ENCODE data around the gene CADM4. TPM values are rescaled to one million over a fixed set of nuclear protein-coding genes. Genes with fewer than 3 reads are reported as not detected.

The CADM4 gene
- total and polyA plus RNA-seq, 4 donors: 0.47 to 4.9 (median 3.3) TPM

GRCh38 chr19:43611788-43612187, 27.9 kb downstream of the CADM4 start, which contains the start of gene SRRM5:
Gene SRRM5 (plus strand): TSS chr19:43612088. CDS start chr19:43612122, 34 bp downstream.
- DNase-seq (ENCODE audit: low spot score): no peak
- no peak within 1 kb of the TSS for H3K4me3 ChIP-seq (ENCODE audit: low read depth in 1 of 3, low read length in 3 of 3)
- no peak within 1 kb of the TSS for H3K9ac ChIP-seq (ENCODE audit: low read depth in 1 of 2, low read length in 2 of 2)
- WGBS: 95% methylated on average over 3 of the region's 3 CpGs
- H3K9me3 ChIP-seq (ENCODE audit: control insufficient read depth in 4 of 4, low read length in 3 of 4): no peaks in the 10 kb centered on the region
- TF ChIP-seq RAD21 (IDR thresholded peaks at IDR 0.05) (no peak), HNF4G (IDR thresholded peaks at IDR 0.05) (no peak), GABPA (IDR thresholded peaks at IDR 0.05 in 1 of 2, conservative IDR thresholded peaks at IDR 0.05 in 1 of 2) (no peak), FOXA2 (IDR thresholded peaks at IDR 0.05) (no peak), JUND (IDR thresholded peaks at IDR 0.05) (no peak), SP1 (IDR thresholded peaks at IDR 0.05) (no peak), NR2F2 (IDR thresholded peaks at IDR 0.05) (no peak), EGR1 (IDR thresholded peaks at IDR 0.05; ENCODE audit: low read depth in 2 of 2) (no peak), ZBTB33 (IDR thresholded peaks at IDR 0.05) (no peak), TAF1 (conservative IDR thresholded peaks at IDR 0.05) (no peak), MAX (IDR thresholded peaks at IDR 0.05) (no peak), RXRA (IDR thresholded peaks at IDR 0.05) (no peak), HNF4A (conservative IDR thresholded peaks at IDR 0.05) (no peak), ATF3 (IDR thresholded peaks at IDR 0.05) (no peak)
- peaks cover 0 to 13% (median 4%) of the 10 kb centered on the region in 4 donors for H3K36me3 ChIP-seq (ENCODE audit: control insufficient read depth in 4 of 4, insufficient read depth in 3 of 4, low read depth in 1 of 4, low read length in 3 of 4)
- H3K27ac ChIP-seq (ENCODE audit: low read depth in 1 of 2, low read length in 2 of 2): no peak within 1 kb of the TSS
- H3K4me1 ChIP-seq (ENCODE audit: control insufficient read depth in 4 of 4, insufficient read depth in 4 of 4, low read length in 3 of 4): no peaks in the 10 kb centered on the region
- H3K27me3 ChIP-seq (ENCODE audit: control insufficient read depth in 4 of 4, insufficient read depth in 4 of 4, low read length in 3 of 4): no peaks in the 10 kb centered on the region

- no peaks in the 10 kb centered on the region for H3K4me1 ChIP-seq (ENCODE audit: control insufficient read depth in 4 of 4, insufficient read depth in 4 of 4, low read length in 3 of 4)
- no peaks in the 10 kb centered on the region for H3K27me3 ChIP-seq (ENCODE audit: control insufficient read depth in 4 of 4, insufficient read depth in 4 of 4, low read length in 3 of 4)
- no peak for TF ChIP-seq HNF4A (conservative IDR thresholded peaks at IDR 0.05)
- TF ChIP-seq GABPA (IDR thresholded peaks at IDR 0.05 in 1 of 2, conservative IDR thresholded peaks at IDR 0.05 in 1 of 2): no peak
- no peak for TF ChIP-seq REST (IDR thresholded peaks at IDR 0.05)
- no peak for TF ChIP-seq ATF3 (IDR thresholded peaks at IDR 0.05)
- no peak for TF ChIP-seq RAD21 (IDR thresholded peaks at IDR 0.05)
- no peak for TF ChIP-seq YY1 (IDR thresholded peaks at IDR 0.05)
- TF ChIP-seq SP1 (IDR thresholded peaks at IDR 0.05): no peak
- TF ChIP-seq FOXA1 (IDR thresholded peaks at IDR 0.05): no peak
- no peak for TF ChIP-seq EGR1 (IDR thresholded peaks at IDR 0.05; ENCODE audit: low read depth in 2 of 2)
- TF ChIP-seq TAF1 (conservative IDR thresholded peaks at IDR 0.05): no peak
- no peak for TF ChIP-seq CTCF (IDR thresholded peaks at IDR 0.05; ENCODE audit: low read depth, low read length, missing input control)
- TF ChIP-seq JUND (IDR thresholded peaks at IDR 0.05): no peak
- TF ChIP-seq ZBTB33 (IDR thresholded peaks at IDR 0.05): no peak
- TF ChIP-seq FOXA2 (IDR thresholded peaks at IDR 0.05): no peak
- no peak for TF ChIP-seq RXRA (IDR thresholded peaks at IDR 0.05)
- TF ChIP-seq HNF4G (IDR thresholded peaks at IDR 0.05): no peak
- no peak for TF ChIP-seq MAX (IDR thresholded peaks at IDR 0.05)
- H3K9me3 ChIP-seq (ENCODE audit: control insufficient read depth in 4 of 4, low read length in 3 of 4): no peaks in the 10 kb centered on the region
- H3K27ac ChIP-seq (ENCODE audit: low read depth in 1 of 2, low read length in 2 of 2): no peak overlapping the region
- H3K9ac ChIP-seq (ENCODE audit: low read depth in 1 of 2, low read length in 2 of 2): no peak overlapping the region
- WGBS: 90% methylated on average over 3 of the region's 3 CpGs
- H3K36me3 ChIP-seq (ENCODE audit: control insufficient read depth in 4 of 4, insufficient read depth in 3 of 4, low read depth in 1 of 4, low read length in 3 of 4): peaks cover 0 to 13% (median 5%) of the 10 kb centered on the region in 4 donors
- no peak for DNase-seq (ENCODE audit: low spot score)
- H3K4me3 ChIP-seq (ENCODE audit: low read depth in 1 of 3, low read length in 3 of 3): no peak overlapping the region
These were observed 29.2 kb downstream of the CADM4 start for GRCh38 chr19:43610493-43610892.

Measured in liver (tissue), 9 donors.